Body of pancreas (tissue), 4 donors: ENCODE data around the gene KRTAP8-1. TPM values are rescaled to one million over a fixed set of nuclear protein-coding genes. Genes with fewer than 3 reads are reported as not detected.

ENCODE experiments used
- ATAC-seq: fragments of 150-250 bp; one replicate; pipeline ENCODE4 v1.9.1; 2016
- DNase-seq, 4 donors: peaks; one replicate each; pipeline ENCODE4 v3.0.0-alpha.2; 2019
- H3K27ac ChIP-seq, 4 donors: fragments of 200-600 bp; sonication (generic); 1 replicate in 3 of 4; 2 replicates in 1 of 4; pipeline versions ENCODE4 v1.5.1 to v1.6.1; 2016 to 2019; ENCODE audit warnings: mild to moderate bottlenecking in 1 of 4, mixed read lengths in 1 of 4, moderate library complexity in 1 of 4
- H3K27me3 ChIP-seq, 2 donors: fragments of 200-600 bp; sonication (generic); one replicate each; pipeline ENCODE4 v1.6.0; 2016; ENCODE audit warnings: mild to moderate bottlenecking in 1 of 2
- H3K36me3 ChIP-seq, 2 donors: fragments of 200-600 bp; sonication (generic); replicated peaks in 1 of 2; 2 replicates each; pipeline ENCODE4 v1.5.1; 2016; ENCODE audit warnings: low read depth in 2 of 2; ENCODE audit not compliant: insufficient read depth in 1 of 2
- H3K4me1 ChIP-seq: fragments of 200-600 bp; sonication (generic); one replicate; pipeline ENCODE4 v1.6.0; 2016
- H3K4me3 ChIP-seq, 2 donors: fragments of 200-600 bp; sonication (generic); 1 replicate in 1 of 2; 2 replicates in 1 of 2; pipeline ENCODE4 v1.5.1; 2016 to 2019
- H3K9me3 ChIP-seq, 3 donors: fragments of 200-600 bp; sonication (generic); 1 replicate in 2 of 3; 2 replicates in 1 of 3; pipeline ENCODE4 v1.5.1; 2016
- POLR2A ChIP-seq, 3 donors: fragments of 450-650 bp; IDR thresholded peaks; one replicate each; pipeline ENCODE4 v1.6.1; 2016; ENCODE audit warnings: antibody characterized with exemption in 3 of 3, mild to moderate bottlenecking in 2 of 3
- WGBS, 2 donors: methylation state at CpG; one replicate each; pipeline ENCODE4 v1.1.5; 2017; 5-methylcytosine and 5-hydroxymethylcytosine counted together
- intact Hi-C: fragments of 100-400 bp; cut with DNase I; formaldehyde crosslinking; loops from one replicate; pipeline ENCODE4 v1.15.1; 2023
- total RNA-seq, 2 donors: library from RNA; depleted of rRNA; stranded (reverse); fragments of >200 nt; gene quantifications; one replicate each; pipeline ENCODE4 v1.1.0, GENCODE V29; 2016
- TF ChIP-seq, protein P1 (sequence below), 7 experiments: fragments of 450-650 bp in 4 of 7; fragments of 200-600 bp in 3 of 7; sonication (generic) in 3 of 7; IDR thresholded peaks; one replicate each; pipeline ENCODE4 v1.5.1; 2016 to 2019; ENCODE audit warnings: antibody characterized with exemption in 7 of 7

The KRTAP8-1 gene, protein sequence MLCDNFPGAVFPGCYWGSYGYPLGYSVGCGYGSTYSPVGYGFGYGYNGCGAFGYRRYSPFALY
- total RNA-seq, result not detected

DNA sequence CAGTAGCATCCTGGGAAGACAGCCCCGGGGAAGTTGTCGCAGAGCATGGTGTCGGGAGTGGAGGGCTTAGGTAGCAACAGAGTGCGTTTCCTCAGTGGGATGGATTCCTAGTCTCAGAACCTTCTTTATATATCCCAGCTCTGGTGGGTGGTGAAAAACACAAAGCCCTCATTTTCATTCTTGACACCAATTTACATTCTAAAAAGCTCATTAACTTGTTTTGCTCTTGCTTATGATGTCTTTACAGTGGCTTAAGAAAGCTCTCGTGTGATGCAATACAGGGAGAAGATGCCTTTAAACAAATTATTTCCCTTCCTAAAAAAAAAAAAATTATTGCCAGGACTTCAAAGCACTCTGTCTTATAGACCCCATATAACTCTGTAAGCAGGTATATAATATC is at the start of gene KRTAP8-1:
TSS of gene KRTAP8-1 (minus strand) at position 101 of the 400 bp plus-strand sequence. CDS start at position 47, 54 bp downstream.
- Histone ChIP-seq H3K4me1 (no peaks in the 10 kb centered on the region), H3K9me3 (no peaks in the 10 kb centered on the region), H3K36me3 (no peaks in the 10 kb centered on the region), H3K4me3 (no peak within 1 kb of the TSS), H3K27me3 (no peaks in the 10 kb centered on the region), H3K27ac (no peak within 1 kb of the TSS)
- TF ChIP-seq, protein P1, sequence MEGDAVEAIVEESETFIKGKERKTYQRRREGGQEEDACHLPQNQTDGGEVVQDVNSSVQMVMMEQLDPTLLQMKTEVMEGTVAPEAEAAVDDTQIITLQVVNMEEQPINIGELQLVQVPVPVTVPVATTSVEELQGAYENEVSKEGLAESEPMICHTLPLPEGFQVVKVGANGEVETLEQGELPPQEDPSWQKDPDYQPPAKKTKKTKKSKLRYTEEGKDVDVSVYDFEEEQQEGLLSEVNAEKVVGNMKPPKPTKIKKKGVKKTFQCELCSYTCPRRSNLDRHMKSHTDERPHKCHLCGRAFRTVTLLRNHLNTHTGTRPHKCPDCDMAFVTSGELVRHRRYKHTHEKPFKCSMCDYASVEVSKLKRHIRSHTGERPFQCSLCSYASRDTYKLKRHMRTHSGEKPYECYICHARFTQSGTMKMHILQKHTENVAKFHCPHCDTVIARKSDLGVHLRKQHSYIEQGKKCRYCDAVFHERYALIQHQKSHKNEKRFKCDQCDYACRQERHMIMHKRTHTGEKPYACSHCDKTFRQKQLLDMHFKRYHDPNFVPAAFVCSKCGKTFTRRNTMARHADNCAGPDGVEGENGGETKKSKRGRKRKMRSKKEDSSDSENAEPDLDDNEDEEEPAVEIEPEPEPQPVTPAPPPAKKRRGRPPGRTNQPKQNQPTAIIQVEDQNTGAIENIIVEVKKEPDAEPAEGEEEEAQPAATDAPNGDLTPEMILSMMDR (IDR thresholded peaks at IDR 0.05), result no peak
- no peak for TF ChIP-seq POLR2A (IDR thresholded peaks at IDR 0.05)
- ATAC-seq, result no peak
- DNase-seq, result no peak
- intact Hi-C loops, result no loop called here
- WGBS, 2 donors, result 90 to 94% methylated on average over 5 of the region's 5 CpGs

DNA sequence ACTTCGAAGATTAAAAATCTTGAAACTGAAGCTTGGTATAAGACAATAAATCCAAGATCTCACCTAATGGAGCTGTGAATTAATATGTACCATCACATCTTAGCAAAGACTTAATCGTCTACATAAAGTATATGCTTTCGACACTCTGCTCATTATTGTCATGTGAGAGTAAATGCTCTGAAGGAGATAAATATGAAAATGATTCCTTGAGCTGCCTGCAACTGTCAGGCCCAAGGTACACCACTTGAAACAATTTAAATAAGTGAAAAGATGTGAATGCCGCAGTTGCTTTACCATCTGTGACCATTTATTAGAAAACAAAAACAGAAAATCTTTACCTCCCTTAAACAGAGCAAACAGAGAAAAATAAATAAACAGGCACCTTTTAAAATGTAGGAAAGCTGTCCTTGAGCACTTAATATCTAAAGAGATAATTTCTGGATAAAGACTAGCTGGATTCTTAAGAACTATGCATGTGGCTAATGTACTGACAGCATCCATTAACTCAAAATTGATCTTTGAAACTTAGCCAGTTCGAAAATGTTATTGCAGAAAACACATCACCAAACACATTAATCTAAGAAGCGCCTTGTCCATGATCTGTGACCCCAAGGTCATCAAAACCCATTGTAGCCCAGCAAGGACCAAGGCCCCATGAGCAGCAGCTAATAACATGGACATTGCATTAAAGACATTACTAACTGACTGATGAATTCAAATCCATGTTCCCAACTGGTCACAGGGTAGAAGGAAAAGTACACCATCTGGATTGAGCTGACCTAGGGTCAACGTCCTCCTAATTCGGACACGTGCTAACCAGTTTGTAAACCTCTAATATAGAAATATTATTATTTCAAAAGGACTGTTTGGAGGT is 34.8 kb upstream of the KRTAP8-1 start:
- Histone ChIP-seq H3K4me1 (no peaks in the 10 kb centered on the region), H3K27ac (no peak overlapping the region), H3K27me3 (no peaks in the 10 kb centered on the region), H3K4me3 (no peak overlapping the region), H3K36me3 (no peaks in the 10 kb centered on the region), H3K9me3 (no peaks in the 10 kb centered on the region)
- DNase-seq (no peak), ATAC-seq (no peak)
- TF ChIP-seq, protein P1 (IDR thresholded peaks at IDR 0.05), result no peak
- TF ChIP-seq POLR2A (IDR thresholded peaks at IDR 0.05), result no peak
- intact Hi-C loops, result no loop called here
- 59 to 64% methylated on average over 9 of the region's 9 CpGs for WGBS, 2 donors

DNA sequence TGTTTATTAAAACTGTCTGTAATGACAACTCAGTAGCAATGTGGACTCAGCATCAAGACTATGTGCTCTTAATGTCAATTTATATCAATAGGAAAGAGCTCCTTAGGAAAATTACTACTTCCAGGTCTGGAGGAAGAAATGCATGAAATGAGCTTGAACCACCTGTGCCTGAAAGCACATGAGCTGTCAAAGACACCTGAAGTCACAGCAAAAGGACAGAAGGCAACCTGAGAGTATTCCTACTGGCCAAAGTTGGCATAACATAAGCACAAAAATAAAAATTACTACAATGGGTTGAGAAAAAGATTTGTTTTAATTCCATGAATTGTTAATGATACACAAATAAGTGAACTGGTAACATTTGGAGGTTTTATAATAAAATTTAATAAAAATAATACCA is 29.9 kb upstream of the KRTAP8-1 start:
- ATAC-seq, result no peak
- Histone ChIP-seq H3K4me1 (no peaks in the 10 kb centered on the region), H3K27ac (no peak overlapping the region), H3K4me3 (no peak overlapping the region), H3K36me3 (no peaks in the 10 kb centered on the region), H3K27me3 (no peaks in the 10 kb centered on the region), H3K9me3 (no peaks in the 10 kb centered on the region)
- TF ChIP-seq POLR2A (IDR thresholded peaks at IDR 0.05), result no peak
- TF ChIP-seq, protein P1 (IDR thresholded peaks at IDR 0.05), result no peak
- DNase-seq, result no peak
- intact Hi-C loops, result no loop called here

DNA sequence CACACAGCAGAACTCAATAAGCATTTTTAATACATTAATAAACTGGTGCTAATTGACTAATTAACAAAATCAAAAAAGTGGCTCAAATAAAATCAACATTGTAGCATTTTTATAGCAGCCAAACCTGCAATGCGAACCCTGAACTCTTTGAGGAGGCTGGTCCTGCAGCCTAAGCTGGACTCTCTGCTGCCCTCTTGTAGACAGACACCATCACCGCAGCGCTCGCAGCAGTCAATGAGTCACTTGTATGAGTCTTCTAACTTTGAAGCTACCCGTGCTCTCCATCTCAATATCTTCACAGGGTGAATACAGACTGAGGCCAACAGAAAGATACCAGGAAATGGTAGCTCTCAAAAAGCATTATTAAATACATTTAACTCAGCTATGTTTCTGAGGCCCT is 26.2 kb upstream of the KRTAP8-1 start:
- intact Hi-C loops, result no loop called here
- H3K27ac ChIP-seq, result no peak overlapping the region
- 15 to 17% methylated on average over 5 of the region's 5 CpGs for WGBS, 2 donors
- no peaks in the 10 kb centered on the region for H3K9me3 ChIP-seq
- no peaks in the 10 kb centered on the region for H3K4me1 ChIP-seq
- no peaks in the 10 kb centered on the region for H3K27me3 ChIP-seq
- no peaks in the 10 kb centered on the region for H3K36me3 ChIP-seq
- DNase-seq (peak in 3 of 4 donors; percentile 48 to 65 (median 52)), ATAC-seq (peak; percentile 69)
- no peak overlapping the region for H3K4me3 ChIP-seq
- TF ChIP-seq, protein P1 (IDR thresholded peaks at IDR 0.05), result peak in 6 of 7 experiments; percentile 5 to 51 (median 40)
- TF ChIP-seq POLR2A (IDR thresholded peaks at IDR 0.05), result no peak
